Measurements from ENCODE around the gene ACTL7B.
"Not testable (repeated sequence)": the region's sequence is repeated elsewhere in the genome, so short reads cannot be mapped to it uniquely, and the experiment has no call there.

Gene ACTL7B, protein sequence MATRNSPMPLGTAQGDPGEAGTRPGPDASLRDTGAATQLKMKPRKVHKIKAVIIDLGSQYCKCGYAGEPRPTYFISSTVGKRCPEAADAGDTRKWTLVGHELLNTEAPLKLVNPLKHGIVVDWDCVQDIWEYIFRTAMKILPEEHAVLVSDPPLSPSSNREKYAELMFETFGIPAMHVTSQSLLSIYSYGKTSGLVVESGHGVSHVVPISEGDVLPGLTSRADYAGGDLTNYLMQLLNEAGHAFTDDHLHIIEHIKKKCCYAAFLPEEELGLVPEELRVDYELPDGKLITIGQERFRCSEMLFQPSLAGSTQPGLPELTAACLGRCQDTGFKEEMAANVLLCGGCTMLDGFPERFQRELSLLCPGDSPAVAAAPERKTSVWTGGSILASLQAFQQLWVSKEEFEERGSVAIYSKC

DNA sequence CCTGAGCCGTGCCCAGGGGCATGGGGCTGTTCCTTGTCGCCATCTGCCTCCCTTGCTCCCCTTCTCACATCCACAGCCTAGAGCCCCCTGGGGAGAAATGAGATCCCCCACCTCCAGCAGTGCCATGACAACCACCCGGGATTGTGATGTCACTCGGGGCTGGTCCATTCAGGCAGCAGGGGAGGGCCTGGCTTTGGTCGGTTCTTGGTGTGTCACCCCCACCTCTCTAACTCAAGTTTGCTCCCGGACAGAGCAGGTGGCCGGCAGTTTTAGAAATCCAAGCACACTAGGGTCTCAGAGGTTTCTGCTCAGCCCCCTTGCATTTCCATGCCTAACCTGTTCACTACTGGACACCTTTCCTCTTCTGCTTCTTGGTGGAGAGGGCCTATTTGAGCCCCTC is at the start of gene ACTL7B:
Gene ACTL7B, minus strand, starts transcription at position 99 of the 400 bp plus-strand sequence. Its CDS starts 56 bp downstream, at position 43.
- no peak for DNase-seq (ENCODE audit: low read depth in 2 of 2, low spot score in 1 of 2)

DNA sequence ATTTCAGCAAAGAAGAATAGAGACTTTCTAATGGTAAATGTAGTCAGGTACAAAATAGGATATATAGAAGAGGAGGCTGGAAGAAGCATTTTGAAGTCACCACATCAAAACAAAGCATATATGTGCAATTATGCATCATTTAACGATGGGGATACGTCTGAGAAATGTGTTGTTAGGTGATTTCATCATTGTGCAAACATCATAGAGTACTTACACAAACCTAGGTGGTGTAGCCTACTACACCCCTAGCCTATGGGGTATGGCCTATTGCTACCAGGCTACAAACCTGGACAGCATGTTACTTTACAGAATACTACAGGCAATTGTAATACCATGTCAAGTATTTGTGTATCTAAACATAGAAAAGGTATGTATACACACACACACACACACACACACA is 49.7 kb upstream of the ACTL7B start:
- no peak for DNase-seq (ENCODE audit: low read depth in 2 of 2, low spot score in 1 of 2)

DNA sequence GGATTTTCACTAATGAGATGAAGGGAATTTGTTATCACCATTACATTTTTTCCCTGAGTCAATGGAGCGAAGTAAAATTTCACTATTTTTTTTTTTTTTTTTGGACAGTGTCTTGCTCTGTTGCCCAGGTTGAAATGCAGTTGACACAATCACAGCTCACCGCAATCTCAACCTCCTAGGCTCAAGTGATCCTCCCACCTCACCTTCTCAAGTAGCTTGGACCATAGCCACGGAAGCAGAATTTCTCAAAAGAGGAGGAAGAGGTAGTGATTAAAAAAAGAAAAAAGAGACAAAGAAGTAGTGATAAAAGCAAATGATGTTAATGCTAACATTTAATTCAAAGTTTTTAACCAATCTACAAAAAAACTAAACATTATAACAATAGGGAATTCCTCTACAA is 48.4 kb upstream of the ACTL7B start:
- no peak for DNase-seq (ENCODE audit: low read depth in 2 of 2, low spot score in 1 of 2)

DNA sequence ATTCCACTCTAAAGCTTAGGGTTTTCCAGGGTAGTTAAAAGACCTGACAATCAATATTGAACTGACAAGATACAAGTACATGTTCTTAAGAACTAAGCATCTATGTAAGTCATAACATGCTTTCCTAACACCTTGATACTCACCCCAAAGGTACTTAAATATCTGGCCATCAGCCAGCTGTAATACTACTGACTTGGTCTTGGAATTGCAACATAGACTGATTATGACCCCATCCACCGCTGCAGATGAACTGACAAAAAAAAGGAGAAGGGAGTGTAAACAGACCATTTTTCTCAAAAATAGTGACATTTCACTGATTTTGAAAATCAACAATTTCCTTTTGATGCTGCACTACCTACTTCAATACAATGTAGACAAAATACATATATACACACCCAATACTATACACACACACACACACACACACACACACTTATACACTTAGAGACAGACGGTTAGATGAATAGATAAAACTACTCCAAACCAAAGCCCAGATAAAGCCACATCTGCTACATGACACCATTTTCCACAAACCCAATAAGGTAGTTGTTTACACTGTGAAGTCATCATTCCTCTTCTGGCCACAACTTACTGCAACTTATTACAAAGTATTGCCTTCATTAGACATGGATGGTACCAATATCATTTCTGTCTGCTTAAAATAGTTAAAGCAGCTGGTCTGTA is 47.8 kb upstream of the ACTL7B start:
- no peak for DNase-seq (ENCODE audit: low read depth in 2 of 2, low spot score in 1 of 2)

DNA sequence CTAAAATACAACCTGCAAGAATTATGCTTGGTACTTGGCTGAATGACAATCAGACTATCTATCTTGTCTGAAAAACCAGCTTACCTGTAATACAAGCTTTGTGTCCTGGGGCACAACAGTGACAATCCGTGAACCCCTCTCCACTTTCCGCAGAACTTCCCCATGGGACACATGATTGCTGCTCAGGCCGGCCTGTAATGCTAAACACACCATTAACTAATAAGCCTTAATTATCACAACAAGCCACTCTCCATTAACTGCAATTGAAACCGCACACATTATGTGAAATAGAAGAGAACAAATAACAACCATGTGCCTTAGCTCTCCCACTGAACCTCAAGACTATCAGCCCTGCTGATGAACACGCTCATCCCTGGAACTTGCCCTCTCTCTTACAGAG is 44.4 kb upstream of the ACTL7B start:
- no peak for DNase-seq (ENCODE audit: low read depth in 2 of 2, low spot score in 1 of 2)

DNA sequence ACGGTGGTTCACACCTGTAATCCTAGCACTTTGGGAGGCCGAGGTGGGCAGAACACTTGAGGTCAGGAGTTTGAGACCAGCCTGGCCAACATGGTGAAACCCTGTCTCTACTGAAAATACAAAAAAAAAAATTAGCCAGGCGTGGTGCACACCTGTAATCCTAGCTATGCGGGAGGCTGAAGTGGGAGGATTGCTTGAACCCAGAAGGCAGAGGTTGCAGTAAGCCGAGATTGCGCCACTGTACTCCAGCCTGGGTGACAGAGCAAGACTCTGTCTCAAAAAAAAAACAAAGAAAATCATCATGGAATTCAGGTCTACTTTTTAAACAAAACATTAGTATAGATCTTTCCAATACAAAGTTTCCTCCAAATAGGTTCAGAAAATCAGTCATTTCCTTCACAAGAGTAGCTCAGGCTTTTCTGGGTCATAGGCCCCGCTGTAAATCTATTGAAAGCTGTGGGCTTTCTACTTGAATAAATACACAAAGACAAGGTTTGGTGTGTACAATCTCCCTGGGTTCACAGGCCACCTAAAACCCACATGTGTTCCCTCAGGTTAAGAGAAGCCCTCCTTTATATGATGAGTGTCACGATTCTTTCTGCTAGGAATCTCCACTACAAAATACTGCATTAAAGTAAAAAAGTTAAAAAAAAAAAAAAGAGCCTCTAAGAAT is 43.4 kb upstream of the ACTL7B start:
- DNase-seq (ENCODE audit: low read depth in 2 of 2, low spot score in 1 of 2): not testable (repeated sequence)

DNA sequence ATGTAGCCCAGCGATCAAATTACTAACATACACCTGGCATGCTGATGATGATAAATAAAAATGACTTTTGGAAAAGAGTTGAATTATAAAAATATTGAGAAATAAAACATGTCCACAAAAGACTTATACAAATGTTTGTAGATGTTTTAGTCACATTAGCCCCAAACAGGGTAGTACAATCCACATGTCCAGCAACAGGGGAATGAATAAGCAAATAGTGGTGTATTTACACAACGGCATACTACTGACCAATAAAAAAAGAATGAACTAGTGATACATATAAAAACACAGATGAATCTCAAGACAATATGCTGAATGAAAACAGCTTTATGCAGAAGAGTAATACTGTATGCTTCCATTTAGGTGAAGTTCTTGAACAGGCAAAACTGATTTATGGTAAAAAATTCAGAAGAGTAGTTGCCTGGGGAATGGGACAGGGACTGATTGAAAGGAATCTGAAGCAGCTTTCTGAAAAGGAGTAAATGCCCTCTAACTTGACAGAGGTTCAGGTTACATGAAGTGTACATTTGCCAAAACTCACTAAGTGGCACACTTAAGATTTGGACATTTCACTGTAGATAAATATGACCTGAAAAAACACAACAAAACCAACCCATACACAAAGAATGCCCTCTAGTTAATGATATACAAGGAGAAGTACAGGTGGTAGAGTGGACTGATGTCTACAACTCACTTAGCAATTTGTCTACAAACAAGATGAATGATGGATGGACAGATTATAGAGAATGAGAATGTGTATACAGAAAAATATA is 41.7 kb upstream of the ACTL7B start:
- no peak for DNase-seq (ENCODE audit: low read depth in 2 of 2, low spot score in 1 of 2)

DNA sequence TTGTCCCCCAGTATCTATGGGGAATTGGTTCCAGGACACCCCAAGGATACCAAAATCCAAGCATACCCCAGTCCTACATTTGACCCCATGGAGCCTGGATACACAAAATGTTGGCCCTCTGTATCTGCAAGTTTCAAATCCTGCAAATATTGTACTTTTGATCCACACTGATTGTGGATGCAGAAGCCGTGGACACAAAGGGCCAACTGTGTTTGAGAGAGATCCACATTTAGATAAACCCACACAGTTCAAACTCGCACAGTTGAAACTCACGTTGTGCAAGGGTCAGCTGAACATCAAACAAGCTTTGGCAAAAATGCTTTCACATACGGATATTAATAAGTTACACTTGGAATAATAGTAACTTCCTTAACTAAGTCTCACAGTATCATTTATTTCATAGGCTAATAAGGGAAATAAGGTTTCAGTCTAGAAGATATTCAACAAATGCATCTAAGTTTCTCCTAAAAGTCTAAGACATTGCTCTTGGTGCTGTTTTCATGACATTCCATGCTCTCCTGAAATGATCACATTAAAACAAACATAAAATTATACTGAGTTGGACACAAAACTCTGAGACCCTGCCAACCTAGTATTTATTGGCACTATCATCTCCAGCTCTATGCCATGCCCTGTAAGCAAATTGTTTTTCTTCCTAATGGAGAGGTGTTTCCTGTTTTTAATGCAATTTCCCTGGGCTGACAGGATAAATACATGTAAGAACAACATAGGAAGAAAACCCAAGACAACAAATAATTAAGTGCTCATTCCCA is 38.6 kb upstream of the ACTL7B start:
- DNase-seq (ENCODE audit: low read depth in 2 of 2, low spot score in 1 of 2): no peak

DNA sequence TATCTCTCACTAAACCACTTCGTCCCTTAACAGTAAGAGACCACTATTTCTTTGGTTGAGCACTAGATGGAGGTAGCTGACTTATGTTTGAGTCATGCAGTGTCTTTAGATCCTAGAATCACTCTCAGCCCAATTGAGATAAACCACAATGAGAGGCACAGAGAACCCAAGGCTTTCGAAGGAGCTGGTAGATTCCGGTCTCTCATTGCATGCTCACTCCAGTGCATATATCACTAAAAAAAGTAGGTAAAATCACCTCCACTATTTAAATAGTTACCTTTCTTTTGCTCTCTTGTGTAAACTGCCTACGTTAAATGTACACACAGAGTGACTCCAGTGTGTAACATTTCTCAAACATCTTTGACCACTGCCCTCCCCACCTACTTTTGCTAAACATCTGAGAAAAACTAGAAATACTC is 33.9 kb upstream of the ACTL7B start:
- no peak for DNase-seq (ENCODE audit: low read depth in 2 of 2, low spot score in 1 of 2)

DNA sequence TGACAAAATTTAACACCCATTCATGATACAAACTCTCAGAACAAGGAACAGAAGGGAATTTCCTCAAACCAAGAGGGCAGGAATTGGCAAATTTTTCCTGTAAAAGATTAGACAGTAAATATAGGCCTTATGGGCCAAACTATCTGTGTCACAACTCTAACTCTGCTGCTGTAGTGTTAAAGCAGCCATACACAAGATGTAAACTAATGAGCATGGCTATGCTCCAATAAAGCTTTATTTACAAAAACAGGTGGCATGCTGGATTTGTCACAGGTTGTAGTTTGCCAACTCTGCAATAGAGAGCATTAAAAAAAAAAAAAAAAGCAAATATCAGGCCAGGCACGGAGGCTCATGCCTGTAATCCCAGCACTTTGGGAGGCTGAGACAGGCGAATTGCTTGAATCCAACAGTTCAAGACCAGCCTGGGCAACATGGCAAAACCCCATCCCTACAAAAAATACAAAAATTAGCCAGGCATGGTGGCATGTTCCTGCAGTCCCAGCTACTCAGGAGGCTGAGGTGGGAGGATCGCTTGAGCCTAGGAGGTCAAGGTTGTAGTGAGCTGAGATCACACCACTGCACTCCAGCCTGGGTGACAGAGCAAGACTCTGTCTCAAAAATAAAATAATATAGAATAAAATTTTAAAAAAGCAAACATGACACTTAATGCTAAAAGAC is 30.9 kb upstream of the ACTL7B start:
- DNase-seq (ENCODE audit: low read depth in 2 of 2, low spot score in 1 of 2): not testable (repeated sequence)

DNA sequence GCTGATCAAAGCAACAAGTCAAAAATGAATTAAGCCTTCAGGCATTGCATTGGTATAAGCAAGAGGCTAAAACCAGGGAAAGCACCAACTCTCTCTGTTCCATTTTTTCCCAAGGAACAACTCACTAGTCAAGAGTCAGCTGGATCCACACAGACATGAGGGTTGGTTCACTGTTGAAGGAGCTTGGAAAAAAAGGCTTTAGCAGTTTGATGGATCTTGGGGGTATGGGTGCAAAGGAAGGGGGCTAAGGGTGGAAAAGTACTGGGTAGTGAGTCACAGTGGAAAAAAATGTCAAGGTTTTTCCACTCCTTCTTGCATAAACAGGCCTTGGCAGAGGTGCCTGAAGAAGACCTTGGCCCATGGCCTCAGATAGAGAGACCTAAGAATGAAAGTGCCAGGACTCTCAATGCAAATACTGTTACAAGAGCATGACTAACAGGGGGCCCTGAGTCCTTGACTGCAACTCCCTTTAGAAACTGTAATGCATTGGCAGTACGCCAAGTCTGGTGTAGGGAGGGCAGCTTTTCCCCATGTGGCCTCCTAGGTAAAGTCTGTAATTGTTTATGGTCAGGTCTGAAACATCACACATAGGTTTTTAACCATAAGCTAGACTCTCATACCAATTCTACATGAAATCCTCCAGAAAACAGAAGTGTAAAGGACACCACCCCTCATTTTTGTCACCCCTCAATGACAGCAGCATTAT is 30.0 kb upstream of the ACTL7B start:
- DNase-seq (ENCODE audit: low read depth in 2 of 2, low spot score in 1 of 2): no peak

DNA sequence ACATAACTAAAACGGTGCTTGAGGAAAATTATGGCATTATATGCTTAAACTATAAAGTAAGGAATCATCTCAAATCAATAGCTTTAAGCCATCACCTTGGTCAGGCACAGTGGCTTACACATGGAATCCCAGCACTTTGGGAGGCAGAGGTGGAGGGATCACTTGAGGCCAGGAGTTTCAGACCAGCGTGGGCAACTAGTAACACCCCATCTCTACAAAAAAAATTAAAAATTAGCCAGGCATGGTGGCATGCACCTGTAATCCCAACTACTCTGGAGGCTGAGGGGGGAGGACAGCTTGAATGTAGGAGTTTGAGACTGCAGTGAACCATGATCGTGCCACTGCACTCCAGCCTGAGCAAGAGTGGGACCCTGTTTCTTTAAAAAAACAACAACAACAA is 28.9 kb upstream of the ACTL7B start:
- DNase-seq (ENCODE audit: low read depth in 2 of 2, low spot score in 1 of 2): no peak

DNA sequence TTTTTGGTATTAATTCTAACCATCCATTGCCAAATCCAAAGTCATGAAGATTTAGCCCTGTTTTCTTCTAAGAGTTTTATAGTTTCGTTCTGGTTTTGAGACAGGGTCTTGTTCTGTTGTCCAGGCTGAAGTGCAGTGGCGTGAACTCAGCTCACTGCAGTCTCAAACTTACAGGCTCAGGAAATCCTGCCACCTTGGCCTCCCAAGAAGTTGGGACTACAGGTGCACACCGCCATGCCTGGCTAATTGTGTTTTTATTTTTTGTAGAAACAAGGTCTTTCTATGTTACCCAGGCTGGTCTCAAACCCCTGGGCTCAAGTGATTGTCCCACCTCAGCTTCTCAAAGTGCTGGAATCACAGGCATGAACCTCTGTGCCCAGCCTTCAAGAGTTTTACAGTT is 27.3 kb upstream of the ACTL7B start:
- no peak for DNase-seq (ENCODE audit: low read depth in 2 of 2, low spot score in 1 of 2)

DNA sequence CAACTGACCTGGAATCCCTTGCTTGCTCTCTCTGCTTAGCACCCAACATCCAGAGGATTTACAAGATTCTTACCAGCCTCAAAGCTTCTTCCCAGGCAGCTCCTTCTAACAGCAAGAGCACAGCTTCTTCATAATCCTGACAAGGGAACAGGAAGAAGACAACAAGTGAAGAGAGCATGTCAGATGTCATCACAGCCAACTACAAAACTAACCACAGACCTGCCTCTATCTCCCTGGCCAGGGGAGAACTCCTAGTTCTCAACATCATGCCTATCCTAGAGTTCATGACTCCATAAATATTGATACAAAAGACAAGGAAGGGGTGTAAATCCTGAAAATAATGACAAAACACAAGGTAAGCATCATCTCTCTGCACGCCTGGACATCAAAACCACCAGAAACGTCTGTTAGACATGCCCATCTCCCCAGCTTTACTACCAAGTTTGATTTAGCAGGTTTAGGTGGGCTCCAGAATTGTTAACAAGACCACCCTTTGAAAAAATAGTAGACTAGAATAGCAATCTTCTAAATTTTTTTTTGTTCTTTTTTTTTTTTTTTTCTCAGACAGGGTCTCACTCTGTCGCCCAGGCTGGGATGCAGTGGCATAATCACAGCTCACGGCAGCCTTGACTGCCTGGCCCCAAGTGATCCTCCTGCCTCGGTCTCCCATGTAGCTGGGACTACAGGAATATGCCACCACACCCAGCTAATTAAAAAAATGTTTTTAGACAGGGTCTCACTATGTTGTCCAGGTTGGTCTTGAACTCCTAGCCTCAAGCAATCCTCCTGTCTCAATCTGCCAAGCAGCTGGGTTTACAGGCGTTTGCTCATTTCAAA is 26.5 kb upstream of the ACTL7B start:
- DNase-seq (ENCODE audit: low read depth in 2 of 2, low spot score in 1 of 2): no peak

DNA sequence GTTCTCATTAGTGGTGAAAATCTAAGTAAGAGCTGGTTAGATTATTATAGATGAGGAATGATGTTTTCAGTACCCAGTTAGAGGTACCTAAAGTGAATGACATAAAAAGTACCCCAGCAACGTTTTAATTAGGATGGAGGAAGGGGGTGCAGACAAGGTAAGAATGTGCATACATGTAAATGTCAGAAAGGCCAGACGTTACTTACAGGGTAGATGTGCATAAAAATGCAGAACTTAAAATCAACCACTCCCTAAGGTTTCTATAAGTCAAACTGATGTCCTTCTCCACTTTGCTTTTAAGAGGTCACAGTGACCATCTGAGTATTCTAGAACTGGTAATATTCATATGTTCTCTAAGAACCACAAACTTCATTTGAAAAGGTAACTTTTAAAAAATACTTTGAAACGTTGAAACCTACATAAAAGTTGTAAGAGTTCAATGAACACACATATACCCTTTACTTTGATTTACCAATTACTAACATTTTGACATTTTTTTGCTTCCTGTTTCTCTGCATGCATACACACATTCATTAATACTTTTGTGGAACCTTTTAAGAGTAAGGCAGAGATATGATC is 25.0 kb upstream of the ACTL7B start:
- DNase-seq (ENCODE audit: low read depth in 2 of 2, low spot score in 1 of 2): no peak

DNA sequence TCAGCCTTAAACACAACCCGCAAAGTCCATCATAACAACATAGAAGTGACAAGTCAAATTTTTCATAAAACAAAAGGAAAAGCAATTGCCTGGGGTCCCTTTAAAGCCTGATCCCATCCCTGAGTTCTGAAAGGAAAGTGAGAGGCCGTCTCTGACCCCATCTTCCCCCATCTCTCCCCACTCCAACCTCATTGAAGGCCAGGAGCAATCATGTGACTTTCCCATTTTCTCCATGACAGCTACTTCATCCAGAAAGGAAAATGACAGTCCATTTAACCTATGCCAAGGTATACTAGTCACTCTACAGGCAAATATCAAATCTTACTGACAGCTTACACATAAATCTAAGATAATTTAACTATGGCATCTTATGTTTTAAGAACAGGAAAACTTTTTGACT is 21.7 kb upstream of the ACTL7B start:
- DNase-seq (ENCODE audit: low read depth in 2 of 2, low spot score in 1 of 2): no peak

DNA sequence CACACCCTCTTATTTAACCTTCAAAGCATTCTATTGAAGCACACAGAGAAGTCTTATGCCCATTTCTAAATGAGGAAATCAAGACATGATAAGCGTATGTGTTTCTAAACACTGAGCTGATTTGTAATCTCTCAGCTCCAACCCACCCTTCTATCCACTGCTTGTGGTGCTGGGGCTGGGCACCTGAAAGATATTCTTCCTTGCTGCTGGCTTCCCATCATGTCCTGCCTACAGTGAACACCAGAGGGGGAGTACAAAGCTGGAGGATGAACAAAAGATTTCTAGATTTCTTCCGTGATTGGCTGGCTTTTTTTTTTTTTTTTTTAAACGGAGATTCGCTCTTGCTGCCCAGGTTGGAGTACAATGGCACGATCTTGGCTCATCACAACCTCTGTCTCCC is 20.6 kb upstream of the ACTL7B start:
- DNase-seq (ENCODE audit: low read depth in 2 of 2, low spot score in 1 of 2): no peak

Measured in stimulated activated CD8-positive, alpha-beta memory T cell treated with anti-CD3 and anti-CD28 coated beads, Interleukin-4, amount 100 ng/mL, for 4 hours (primary cell).